ENCODE measurements around the gene ERGIC3.

Gene ERGIC3

DNA sequence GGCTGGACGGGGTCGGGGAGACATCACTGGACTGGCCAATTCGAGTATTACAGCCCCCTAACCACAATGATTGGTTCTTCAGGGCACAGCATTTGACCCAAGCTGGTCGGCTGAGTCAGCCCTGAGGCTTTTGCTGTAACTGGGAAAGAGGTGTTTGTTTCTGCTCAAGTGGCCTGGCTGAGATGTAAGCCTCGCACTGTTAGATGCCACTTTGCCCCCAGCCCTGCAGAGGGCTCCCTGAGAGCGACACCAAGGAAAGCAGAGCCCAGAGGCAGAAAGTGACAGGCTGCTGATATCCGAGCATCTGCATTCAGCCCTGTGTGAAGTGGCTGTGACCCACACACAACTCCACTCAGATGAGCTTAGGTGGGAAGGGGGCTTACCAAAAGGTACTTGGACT lies 19.4 kb downstream of the ERGIC3 start:
- DNase-seq (ENCODE audit: low read depth): peak; percentile 59

DNA sequence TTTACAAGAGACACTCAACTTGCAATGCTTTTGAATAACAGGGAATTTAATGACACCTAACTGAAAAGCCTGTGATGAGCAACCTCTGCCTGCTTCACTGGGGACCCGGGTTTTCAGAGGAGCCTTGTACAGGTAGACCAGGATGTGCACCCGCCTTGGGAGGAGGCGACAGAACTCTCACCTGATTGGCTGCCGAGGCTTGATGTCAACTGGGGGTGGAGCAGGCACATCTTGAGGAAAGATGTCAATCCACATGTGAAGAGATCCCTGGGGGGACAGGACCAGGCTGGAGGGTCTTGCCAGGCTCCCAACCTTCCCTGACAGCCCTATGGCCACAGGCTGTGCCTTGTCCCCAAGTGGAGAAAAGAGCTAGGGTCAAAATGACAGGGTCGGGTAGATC lies 19.8 kb downstream of the ERGIC3 start:
- no peak for DNase-seq (ENCODE audit: low read depth)

DNA sequence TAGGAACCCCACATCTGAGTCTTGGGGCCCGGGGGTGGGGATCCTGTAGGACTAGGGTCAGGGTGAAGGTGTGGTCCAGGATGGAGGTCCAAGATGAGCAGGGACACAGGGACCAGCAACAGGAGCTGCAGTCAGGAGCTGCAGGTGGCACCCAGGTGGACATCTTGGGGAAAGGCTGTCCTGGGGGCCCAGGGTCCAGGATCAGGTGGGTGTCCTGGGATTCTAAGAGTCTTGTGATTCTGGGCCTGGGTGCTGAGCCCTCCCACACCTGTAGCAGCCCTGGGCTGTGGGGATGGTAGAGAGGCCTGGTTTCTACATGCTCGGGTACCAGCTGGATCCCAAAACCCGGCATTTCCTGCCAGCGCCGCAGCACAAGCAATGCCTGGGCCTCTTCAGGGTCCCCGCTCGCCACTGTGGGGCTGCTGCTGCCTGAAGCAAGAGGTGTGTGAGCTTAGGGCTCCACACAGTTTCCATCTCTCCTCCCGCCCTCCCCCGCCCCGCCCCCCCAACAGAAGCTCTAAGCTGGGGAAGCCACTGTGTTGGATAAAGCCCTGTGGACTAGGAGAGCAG lies 20.7 kb downstream of the ERGIC3 start:
- no peak for DNase-seq (ENCODE audit: low read depth)

DNA sequence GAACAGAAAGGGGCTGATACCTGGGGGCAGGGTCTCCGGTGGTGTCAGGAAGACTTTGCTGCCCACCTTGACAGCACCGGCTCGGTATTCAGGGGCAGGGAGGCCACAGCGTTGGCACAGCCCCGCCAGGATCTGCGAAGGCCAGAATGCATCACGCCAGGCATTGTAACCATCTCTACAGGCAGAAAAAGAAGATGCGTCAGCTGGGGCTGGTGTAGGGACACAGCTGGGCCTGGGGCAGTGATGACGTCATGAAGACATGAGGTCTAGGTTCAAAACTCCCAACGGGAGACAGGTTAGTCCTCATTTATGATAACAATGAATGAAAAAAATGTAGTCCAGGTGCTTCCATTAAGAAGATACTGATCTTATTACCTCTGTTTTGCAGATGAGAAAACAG lies 22.0 kb downstream of the ERGIC3 start:
- no peak for DNase-seq (ENCODE audit: low read depth)

DNA sequence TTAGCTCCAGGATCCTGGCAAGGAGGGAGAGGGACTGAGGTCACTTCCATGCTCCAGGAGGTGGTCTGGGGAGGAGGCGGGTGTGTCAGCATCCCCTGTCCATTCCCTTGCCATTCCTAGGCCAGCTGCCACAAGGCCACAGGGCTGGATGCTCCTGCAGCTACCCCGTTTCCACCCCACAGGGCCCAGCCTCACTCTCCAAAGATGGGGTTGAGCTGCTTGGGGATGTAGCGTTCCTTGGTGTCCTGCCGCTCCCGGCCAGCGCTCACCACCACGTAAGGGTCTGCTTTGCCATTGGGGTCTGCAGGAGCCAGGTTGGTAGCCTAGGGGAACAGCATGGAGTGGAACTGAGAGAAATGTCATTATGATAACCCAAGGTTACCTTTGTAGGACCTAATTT lies 23.0 kb downstream of the ERGIC3 start:
- no peak for DNase-seq (ENCODE audit: low read depth)

DNA sequence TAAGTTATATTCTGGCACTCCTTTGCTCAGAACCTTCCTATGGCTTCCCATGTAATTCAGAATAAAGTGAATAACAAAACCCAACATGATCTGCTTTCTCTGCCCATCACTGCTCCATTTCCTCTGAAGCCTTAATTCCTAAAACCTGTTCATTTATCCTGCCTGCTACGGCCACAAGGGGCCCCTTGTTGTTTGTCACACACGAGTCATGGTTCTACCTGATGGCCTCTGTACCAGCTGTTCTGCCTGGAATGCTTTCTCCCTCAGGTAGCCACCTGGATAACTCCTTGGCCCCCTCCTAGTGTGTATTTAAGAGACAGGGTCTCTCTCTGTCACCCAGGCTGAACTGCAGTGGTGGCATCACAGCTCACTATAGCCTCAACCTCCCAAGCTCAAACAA lies 26.8 kb downstream of the ERGIC3 start:
- no peak for DNase-seq (ENCODE audit: low read depth)

DNA sequence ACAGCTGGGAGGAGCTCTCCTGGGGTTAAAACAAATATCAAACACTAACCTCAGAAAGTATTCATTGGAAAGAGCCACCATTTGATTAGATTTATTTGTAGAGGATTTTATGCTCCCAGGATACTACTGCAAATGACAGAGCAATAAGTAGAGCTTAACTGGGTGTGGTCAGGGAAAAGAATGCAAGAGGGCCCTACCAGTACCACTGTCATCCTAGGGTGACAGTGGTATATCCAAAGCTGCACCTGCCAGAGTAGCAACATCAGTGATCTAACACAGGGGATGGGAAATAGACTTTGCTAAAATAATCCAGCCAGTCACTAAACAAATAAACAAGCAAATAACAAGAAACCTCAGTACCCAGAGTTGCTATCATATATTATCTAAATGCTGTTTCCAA lies 29.7 kb downstream of the ERGIC3 start:
- no peak for DNase-seq (ENCODE audit: low read depth)

DNA sequence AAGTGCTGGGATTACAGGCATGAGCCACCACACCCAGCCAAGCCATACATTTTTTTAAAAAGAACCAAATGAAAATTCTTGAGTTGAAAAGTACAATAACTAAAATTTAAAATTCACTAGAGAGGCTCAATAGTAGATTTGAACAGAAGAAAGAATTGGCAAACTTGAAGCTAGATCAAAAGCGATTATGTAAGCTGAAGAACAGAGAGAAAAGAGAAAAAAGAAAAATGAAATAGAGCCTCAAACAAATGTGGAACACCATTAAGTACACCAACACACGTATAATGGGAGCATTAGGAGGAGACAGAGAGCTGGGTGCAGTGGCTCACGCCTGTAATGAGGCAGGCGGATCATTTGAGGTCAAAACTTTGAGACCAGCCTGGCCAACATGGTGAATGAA lies 31.0 kb downstream of the ERGIC3 start:
- no peak for DNase-seq (ENCODE audit: low read depth)

DNA sequence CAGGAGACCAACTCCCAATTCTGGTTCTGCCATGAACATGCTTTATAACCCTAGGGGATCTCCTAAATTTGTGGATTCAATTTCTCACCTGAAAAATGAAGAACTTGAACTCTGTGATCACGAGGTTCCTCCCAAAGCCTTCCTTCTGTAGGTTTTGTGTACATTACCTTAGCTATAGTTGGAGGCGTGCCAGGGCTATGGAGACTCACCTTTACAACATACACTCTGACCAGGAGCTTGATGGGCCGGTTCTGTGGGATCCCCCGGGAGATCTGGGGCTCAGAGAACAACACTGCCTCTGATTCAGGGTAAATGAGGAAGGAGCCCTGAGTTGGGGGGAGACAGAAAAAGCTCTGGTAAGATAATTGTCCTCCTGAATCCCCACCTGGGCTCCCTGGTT lies 34.1 kb downstream of the ERGIC3 start:
- DNase-seq (ENCODE audit: low read depth): no peak

DNA sequence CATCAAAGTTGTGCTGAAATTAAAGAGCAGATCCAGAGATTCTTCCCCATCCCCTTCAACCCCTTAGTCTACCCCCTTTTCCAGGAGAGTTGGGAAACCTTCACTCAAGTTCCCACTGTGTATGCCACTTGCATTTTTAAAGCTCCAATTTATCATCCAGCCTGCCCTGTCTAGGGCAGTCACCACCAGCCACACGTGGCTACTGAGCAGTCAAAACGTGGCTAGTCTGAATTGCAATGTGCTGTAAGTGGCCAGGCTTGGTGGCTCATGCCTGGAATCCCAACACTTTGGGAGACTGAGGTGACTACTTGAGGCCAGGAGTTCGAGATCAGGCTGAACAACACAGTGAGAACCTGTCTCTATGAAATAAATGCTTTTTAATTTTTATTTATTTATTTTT lies 34.9 kb downstream of the ERGIC3 start:
- DNase-seq (ENCODE audit: low read depth): no peak

DNA sequence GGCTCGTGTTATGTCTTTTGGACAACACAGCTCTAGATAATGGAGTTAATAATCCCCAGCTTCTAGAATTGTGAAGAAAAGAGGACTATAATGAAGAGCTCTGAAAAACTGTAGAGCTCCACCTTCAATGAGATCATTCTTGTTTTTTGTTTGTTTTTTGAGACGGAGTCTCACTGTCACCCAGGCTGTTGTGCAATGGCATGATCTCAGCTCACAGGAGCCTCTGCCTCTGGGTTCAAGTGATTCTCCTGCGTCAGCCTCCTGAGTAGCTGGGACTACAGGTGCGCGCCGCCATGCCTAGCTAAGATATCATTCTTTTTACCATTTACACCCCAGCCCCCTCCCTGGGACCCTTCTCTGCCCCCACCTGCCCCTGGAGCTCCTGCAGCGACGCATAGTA lies 36.6 kb downstream of the ERGIC3 start:
- no peak for DNase-seq (ENCODE audit: low read depth)

DNA sequence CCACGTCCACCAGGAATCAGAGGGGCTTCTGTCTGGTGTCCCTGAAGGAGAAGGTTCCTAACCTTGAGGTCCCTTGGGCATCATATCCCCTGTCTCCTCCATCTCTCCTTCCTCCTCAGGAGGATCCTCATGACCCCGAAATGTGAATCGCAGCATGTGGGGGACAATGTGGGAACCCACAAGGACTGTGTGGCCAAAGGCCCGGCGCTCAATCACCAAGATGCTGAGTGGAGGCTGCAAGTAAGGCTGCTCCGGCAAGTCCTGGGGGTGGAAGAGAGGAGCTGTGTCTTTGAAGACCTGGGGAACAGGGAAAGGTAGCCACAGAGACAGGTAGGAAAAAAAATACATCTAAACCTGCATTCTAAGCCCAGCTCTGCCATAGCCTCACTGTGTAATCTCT lies 37.3 kb downstream of the ERGIC3 start:
- no peak for DNase-seq (ENCODE audit: low read depth)

DNA sequence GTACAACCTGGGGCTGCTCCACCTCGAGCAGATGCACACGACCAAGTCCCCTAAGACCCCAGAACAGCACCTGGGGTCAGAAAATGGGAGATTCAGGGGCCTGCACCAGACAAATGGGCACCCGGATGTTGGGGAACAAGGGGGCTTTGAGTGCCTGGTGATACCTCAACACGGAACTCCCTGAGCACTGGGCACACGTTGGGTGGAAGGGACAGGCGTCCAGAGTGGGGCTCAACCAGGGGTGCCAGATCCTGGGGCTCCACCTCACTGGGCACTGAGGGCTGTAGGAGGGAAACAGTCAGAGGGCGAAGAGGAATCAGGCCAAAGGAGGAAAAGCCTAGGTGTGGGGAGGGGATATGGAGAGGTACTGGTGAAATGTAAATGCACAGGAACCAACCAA lies 40.3 kb downstream of the ERGIC3 start:
- no peak for DNase-seq (ENCODE audit: low read depth)

DNA sequence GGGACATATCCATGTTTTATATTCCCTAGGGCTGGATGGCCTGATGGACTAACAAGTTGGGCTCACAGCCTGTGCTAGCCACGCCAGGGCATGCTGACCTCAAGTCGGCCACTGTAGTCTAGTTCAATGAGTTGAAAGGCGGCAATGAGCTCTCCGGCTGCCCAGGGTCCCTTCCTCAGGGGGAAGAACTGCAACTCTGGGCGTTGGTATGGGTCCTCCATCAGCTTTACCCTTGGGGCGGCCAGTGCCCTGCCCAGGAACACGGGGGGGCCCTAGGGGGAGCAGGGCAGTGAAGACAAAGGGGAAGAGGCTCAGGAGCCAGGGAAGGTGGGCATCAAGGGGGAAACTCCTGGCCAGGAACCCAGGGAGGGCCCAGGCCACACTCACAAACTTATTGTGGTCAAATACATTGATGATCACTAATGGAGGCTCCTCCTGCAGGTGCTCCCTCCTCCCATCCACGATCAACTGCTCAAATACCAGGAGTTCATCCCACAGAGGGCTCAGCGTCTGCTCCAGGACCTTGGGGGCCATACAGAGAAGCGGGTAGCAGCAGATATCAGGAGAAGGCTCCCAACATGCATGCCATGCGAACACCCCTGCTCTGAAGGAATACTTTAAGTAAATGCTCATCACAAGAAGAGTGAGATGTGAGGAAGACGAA lies 41.0 kb downstream of the ERGIC3 start:
- DNase-seq (ENCODE audit: low read depth): no peak

DNA sequence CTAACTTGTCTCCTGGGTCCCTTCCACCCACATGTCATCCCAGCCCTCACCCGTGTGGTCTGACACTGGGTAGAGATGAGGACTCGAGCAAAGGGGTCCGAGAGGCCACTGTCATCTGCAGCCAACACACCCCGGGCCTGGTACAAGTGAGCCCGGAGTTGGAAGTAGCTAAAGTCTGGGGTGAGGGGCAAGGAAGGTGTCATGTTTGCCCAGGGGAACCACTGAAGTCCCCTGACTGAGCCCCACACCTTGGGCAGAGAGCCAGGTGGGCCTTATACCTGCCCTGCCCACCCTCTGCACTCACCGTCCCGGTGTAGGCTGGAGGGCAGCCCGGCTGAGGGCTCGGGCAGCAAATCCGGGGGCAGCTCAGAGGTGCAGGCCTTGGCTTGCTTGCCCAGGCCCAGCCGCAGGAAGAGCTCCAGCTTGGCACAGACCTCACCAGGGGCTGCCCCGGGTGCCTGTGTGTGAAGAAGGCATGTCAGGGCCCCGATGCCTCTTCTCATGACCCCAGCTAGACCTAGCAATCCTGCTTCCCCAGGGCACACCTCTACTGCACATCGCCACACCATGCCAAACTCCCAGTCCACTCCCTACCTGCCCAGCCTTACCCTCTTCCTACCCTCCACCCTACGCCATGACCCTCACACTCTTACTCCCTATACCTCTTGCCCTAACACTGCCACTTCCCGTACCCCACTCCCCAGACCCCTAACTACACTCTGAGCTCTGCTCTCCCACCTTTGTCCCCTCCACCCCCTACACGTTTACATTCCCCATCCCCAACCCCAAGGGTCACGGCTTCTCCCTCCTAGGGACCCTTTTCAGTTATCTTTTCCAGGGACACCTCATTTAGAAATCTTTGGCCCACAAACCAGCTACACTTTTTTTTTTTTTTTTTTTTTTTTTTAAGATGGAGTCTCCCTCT lies 42.0 kb downstream of the ERGIC3 start:
- no peak for DNase-seq (ENCODE audit: low read depth)

DNA sequence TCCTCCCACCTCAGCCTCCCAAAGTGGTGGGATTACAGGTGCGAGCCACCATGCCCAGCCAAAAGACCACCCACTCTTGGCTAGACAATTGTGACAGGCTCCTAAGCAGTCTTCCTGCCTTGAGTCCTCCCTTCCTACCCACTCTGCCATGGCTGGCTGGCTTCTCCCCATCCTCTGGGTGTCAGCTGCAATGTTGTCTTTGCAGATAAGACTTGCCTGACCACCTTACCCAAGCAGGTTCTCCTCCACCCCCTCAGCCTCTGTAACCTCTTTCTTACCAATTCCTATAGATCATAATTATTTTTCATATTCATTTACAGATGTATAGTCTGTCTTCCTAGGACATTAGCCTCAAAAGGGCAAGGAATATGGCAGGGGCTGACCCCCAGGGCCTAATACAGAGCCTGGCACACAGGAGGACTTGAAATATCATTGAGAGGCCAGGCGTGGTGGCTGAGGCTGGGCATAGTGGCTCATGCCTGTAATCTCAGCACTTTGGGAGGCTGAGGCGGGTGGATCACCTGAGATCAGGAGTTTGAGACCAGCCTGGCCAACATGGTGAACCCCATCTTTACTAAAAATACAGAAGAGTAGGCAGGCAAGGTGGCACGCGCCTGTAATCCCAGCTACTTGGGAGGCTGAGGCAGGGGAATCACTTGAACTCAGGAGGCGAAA lies 45.0 kb downstream of the ERGIC3 start:
- DNase-seq (ENCODE audit: low read depth): no peak

DNA sequence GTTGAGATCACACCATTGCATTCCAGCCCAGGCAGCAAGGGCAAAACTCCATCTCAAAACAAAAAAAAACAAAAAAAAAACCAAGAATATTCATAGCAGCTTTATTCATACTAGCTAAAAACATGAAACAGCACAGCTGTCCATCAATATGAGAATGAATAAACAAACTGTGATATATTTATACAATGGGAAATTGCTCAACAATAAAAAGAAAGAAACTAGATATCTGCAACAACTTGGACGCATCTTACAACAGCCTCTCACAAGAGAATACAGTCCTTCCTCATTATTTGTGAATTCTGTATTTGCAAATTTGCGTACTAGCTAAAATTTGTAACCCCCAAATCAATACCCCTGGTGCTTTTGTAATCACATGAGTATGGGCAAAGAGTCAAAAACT lies 45.6 kb downstream of the ERGIC3 start:
- no peak for DNase-seq (ENCODE audit: low read depth)

DNA sequence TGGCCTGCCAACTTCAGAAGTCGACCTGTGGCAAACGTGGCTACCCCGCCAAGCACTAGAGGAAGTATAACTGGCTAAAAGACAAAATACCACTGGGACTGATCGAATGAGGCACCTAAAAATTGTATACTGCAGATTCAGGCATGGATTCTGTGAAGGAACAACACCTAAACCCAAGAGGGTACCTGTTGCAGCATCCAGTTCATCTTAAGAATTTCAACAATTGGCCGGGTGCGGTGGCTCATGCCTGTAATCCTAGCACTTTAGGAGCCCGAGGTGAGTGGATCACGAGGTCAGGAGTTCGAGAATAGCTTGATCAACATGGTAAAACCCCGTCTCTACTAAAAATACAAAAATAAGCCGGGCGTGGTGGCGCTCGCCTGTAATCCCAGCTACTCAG lies 46.5 kb downstream of the ERGIC3 start:
- no peak for DNase-seq (ENCODE audit: low read depth)

DNA sequence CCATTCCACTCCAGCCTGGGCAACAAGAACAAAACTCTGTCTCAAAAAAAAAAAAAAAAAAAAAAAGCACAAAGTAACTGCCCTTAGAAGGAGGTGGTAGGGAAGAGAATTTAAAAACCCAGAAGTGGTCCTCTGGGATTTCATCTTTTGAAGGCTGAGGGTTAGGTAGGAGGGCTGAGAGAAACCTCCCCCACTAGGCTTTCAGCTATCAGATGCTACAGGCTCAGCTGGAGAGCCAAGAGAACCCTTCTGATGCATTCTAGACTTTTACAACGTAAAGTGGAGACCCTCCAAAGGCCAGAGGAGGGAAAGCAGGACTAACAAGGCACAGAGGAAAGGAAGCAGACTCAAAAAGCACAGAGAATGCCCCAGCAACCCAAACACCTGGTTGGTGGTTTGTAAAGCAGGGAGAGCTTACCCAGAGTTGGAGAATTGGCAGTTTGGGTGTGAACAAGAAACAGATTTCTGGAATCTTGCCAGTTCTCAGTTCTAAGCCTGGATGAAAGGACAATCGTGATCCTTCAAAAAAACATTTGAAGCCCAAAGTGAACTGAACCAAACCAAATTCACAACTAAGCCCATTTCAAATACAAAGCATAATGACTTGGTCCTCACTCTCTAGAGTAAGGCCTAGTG lies 50.6 kb downstream of the ERGIC3 start:
- DNase-seq (ENCODE audit: low read depth): no peak

DNA sequence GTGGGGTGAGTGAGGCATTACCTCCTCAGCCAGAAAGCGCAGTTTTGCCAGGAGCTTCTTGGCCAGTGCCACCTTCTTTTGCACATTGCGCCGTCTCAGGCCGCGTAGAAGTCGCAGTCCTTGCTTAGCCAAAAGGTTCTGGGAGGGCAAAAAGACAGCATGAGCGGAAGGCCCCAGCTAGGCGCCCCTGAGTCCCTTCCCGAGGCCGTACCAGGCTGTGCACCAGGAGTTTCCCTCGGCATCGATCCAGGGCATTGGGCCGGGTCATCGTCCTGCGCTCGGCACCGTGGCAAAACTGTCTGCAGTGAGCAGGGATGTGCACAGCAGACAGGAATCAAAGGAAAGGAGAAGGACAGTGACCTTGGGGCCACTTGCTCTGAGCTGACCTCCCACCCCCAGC lies 53.6 kb downstream of the ERGIC3 start:
- DNase-seq (ENCODE audit: low read depth): no peak

DNA sequence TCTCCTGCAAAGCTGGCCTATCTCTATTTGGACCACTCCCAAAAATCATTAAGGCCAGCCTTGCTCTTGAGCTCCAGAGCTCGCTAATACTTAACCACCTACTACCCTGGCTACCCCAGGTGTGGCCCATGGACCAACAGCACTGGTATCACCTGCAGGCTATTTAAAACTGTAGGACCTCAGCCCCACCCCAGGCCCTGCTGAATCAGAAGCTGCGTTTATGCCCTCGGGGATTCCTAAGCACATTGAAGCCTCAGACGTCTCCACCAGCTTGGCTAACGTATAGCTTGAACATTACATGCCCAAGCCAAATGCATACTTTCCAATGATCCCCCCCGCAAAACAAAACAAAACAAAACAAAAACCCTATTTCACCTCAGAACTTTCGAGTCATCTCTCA lies 54.0 kb downstream of the ERGIC3 start:
- no peak for DNase-seq (ENCODE audit: low read depth)

DNA sequence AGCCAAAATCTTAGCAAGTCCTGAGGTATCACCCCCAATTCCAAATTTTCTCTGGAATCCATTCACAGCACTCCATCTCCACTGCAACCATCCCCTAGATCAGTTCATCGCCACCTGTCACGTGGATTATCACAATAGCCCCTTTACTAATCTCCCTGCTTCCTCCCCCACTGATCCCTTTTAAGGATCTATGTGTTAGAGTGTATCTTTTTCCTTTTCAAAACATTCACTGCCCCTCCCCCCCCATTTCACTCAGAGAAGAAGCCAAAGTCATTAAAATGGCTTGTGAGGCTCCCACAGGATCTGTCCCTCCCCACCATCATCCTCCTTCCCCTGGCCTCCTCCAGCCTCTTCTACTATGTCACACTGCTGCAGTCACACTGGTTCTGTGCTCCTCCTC lies 55.3 kb downstream of the ERGIC3 start:
- DNase-seq (ENCODE audit: low read depth): no peak
